HepG2 (cell line): ENCODE data around the gene OTOP3. TPM values are rescaled to one million over a fixed set of nuclear protein-coding genes. Genes with fewer than 3 reads are reported as not detected.
A peak's percentile ranks its signal among the peaks of the same experiment; 100 is the strongest.

Experiments
- FOXO1 ChIP-seq: sonication (generic); formaldehyde crosslinking; IDR thresholded peaks from 2 replicates; pipeline ENCODE4 v1.4.0; 2020; ENCODE audit warnings: missing genetic modification reagents
- IKZF1 ChIP-seq: fragments of 450-650 bp; IDR thresholded peaks from 2 replicates; pipeline ENCODE4 v1.7.1; 2016
- KAT8 ChIP-seq: IDR thresholded peaks from 2 replicates; pipeline ENCODE4 v1.6.1; 2016; ENCODE audit warnings: missing genetic modification reagents, missing compliant biosample characterization
- MLLT10 ChIP-seq: sonication (generic); formaldehyde crosslinking; IDR thresholded peaks from 2 replicates; pipeline ENCODE4 v1.4.0; 2020; ENCODE audit warnings: missing genetic modification reagents
- PLRG1 ChIP-seq: fragments of 450-650 bp; conservative IDR thresholded peaks from 2 replicates; pipeline ENCODE4 v1.6.1; 2016
- SALL1 ChIP-seq: sonication (generic); formaldehyde crosslinking; IDR thresholded peaks from 2 replicates; pipeline ENCODE4 v1.8.0; 2022; ENCODE audit warnings: mild to moderate bottlenecking, missing genetic modification reagents
- ZNF678 ChIP-seq: sonication (generic); formaldehyde crosslinking; IDR thresholded peaks from 2 replicates; pipeline ENCODE4 v1.4.0; 2020; ENCODE audit warnings: mild to moderate bottlenecking, missing genetic modification reagents
- polyA plus RNA-seq, 8 experiments: library from polyadenylated mRNA; depleted of rRNA in 3 of 8; stranded (reverse) in 7 of 8; unstranded in 1 of 8; fragments of >200 nt; fragmentation: Illumina TruSeq in 4 of 8; extraction: Trizol in 4 of 8; gene quantifications; 2 replicates each; pipeline versions ENCODE4 v1.2.1 to v1.2.3, GENCODE V29; 2011 to 2016; ENCODE audit warnings: low read depth in 4 of 8, missing spikeins in 1 of 8, mixed read lengths in 1 of 8; ENCODE audit not compliant: insufficient read depth in 1 of 8
- total RNA-seq, 5 experiments: library from RNA; depleted of rRNA; stranded (reverse); fragments of >200 nt; fragmentation: Illumina TruSeq; extraction: Trizol; gene quantifications; 2 replicates each; pipeline ENCODE4 v1.2.3, GENCODE V29; 2016; ENCODE audit warnings: low read depth in 1 of 5
- TF ChIP-seq, protein P1 (sequence below): sonication (generic); formaldehyde crosslinking; IDR thresholded peaks from 2 replicates; pipeline ENCODE4 v1.8.1; 2022; ENCODE audit warnings: low read depth, mild to moderate bottlenecking, missing genetic modification reagents
- TF ChIP-seq, protein P2 (sequence below): sonication (generic); formaldehyde crosslinking; conservative IDR thresholded peaks from 2 replicates; pipeline ENCODE4 v1.8.1; 2023; ENCODE audit warnings: missing genetic modification reagents
- TF ChIP-seq, protein P3 (sequence below): sonication (generic); formaldehyde crosslinking; IDR thresholded peaks from 2 replicates; pipeline ENCODE4 v1.9.0; 2021; ENCODE audit warnings: mild to moderate bottlenecking, missing genetic modification reagents

Gene OTOP3
- total and polyA plus RNA-seq, 2 of the 13 experiments (the other 11 are each of a cell fraction or from before 2014, with no cell fraction given) = not detected

GRCh38 chr17:74960570-74961342 is 25.1 kb downstream of the OTOP3 start (continued):
- TF ChIP-seq, protein P1, sequence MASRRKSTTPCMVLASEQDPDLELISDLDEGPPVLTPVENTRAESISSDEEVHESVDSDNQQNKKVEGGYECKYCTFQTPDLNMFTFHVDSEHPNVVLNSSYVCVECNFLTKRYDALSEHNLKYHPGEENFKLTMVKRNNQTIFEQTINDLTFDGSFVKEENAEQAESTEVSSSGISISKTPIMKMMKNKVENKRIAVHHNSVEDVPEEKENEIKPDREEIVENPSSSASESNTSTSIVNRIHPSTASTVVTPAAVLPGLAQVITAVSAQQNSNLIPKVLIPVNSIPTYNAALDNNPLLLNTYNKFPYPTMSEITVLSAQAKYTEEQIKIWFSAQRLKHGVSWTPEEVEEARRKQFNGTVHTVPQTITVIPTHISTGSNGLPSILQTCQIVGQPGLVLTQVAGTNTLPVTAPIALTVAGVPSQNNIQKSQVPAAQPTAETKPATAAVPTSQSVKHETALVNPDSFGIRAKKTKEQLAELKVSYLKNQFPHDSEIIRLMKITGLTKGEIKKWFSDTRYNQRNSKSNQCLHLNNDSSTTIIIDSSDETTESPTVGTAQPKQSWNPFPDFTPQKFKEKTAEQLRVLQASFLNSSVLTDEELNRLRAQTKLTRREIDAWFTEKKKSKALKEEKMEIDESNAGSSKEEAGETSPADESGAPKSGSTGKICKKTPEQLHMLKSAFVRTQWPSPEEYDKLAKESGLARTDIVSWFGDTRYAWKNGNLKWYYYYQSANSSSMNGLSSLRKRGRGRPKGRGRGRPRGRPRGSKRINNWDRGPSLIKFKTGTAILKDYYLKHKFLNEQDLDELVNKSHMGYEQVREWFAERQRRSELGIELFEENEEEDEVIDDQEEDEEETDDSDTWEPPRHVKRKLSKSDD (CRISPR knock-in tag) = 0 out of 2 replicates have a peak, but pooled peaks have one; percentile 17
- peak; percentile 70; the same call in 1 of the 2 replicates for TF ChIP-seq KAT8 (CRISPR knock-in tag)
- no peak for TF ChIP-seq PLRG1
- TF ChIP-seq, protein P2, sequence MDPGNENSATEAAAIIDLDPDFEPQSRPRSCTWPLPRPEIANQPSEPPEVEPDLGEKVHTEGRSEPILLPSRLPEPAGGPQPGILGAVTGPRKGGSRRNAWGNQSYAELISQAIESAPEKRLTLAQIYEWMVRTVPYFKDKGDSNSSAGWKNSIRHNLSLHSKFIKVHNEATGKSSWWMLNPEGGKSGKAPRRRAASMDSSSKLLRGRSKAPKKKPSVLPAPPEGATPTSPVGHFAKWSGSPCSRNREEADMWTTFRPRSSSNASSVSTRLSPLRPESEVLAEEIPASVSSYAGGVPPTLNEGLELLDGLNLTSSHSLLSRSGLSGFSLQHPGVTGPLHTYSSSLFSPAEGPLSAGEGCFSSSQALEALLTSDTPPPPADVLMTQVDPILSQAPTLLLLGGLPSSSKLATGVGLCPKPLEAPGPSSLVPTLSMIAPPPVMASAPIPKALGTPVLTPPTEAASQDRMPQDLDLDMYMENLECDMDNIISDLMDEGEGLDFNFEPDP (CRISPR knock-in tag) = no peak
- TF ChIP-seq IKZF1 = no peak
- TF ChIP-seq, protein P3, sequence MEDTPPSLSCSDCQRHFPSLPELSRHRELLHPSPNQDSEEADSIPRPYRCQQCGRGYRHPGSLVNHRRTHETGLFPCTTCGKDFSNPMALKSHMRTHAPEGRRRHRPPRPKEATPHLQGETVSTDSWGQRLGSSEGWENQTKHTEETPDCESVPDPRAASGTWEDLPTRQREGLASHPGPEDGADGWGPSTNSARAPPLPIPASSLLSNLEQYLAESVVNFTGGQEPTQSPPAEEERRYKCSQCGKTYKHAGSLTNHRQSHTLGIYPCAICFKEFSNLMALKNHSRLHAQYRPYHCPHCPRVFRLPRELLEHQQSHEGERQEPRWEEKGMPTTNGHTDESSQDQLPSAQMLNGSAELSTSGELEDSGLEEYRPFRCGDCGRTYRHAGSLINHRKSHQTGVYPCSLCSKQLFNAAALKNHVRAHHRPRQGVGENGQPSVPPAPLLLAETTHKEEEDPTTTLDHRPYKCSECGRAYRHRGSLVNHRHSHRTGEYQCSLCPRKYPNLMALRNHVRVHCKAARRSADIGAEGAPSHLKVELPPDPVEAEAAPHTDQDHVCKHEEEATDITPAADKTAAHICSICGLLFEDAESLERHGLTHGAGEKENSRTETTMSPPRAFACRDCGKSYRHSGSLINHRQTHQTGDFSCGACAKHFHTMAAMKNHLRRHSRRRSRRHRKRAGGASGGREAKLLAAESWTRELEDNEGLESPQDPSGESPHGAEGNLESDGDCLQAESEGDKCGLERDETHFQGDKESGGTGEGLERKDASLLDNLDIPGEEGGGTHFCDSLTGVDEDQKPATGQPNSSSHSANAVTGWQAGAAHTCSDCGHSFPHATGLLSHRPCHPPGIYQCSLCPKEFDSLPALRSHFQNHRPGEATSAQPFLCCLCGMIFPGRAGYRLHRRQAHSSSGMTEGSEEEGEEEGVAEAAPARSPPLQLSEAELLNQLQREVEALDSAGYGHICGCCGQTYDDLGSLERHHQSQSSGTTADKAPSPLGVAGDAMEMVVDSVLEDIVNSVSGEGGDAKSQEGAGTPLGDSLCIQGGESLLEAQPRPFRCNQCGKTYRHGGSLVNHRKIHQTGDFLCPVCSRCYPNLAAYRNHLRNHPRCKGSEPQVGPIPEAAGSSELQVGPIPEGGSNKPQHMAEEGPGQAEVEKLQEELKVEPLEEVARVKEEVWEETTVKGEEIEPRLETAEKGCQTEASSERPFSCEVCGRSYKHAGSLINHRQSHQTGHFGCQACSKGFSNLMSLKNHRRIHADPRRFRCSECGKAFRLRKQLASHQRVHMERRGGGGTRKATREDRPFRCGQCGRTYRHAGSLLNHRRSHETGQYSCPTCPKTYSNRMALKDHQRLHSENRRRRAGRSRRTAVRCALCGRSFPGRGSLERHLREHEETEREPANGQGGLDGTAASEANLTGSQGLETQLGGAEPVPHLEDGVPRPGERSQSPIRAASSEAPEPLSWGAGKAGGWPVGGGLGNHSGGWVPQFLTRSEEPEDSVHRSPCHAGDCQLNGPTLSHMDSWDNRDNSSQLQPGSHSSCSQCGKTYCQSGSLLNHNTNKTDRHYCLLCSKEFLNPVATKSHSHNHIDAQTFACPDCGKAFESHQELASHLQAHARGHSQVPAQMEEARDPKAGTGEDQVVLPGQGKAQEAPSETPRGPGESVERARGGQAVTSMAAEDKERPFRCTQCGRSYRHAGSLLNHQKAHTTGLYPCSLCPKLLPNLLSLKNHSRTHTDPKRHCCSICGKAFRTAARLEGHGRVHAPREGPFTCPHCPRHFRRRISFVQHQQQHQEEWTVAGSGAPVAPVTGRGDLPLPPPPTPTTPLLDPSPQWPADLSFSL (CRISPR knock-in tag) = no peak
- peak; percentile 85 for TF ChIP-seq SALL1 (CRISPR knock-in tag)
- TF ChIP-seq FOXO1 (CRISPR knock-in tag) = 0 out of 2 replicates have a peak, but pooled peaks have one; percentile 41
- TF ChIP-seq ZNF678 (CRISPR knock-in tag) = 0 out of 2 replicates have a peak, but pooled peaks have one; percentile 45
- no peak for TF ChIP-seq MLLT10 (CRISPR knock-in tag)
